Renal cortex interstitium (tissue), 11 donors: Measurements from ENCODE around the gene WDR70. TPM values are rescaled to one million over a fixed set of nuclear protein-coding genes. Genes with fewer than 3 reads are reported as not detected.
"Not testable (repeated sequence)": the region's sequence is repeated elsewhere in the genome, so short reads cannot be mapped to it uniquely, and the experiment has no call there.

Experiments used
- DNase-seq, 11 donors: peaks; one replicate each; pipeline ENCODE4 v3.0.0-alpha.2; 2013; ENCODE audit warnings: low read depth in 9 of 11, low spot score in 4 of 11; ENCODE audit errors: extremely low read depth in 1 of 11
- polyA plus RNA-seq, 3 donors: library from polyadenylated mRNA; unstranded; fragments of 120-200 nt; gene quantifications; one replicate each; pipeline ENCODE4 v1.2.1, GENCODE V29; 2013; ENCODE audit not compliant: insufficient read length in 3 of 3

Gene WDR70
- polyA plus RNA-seq, 3 donors = 47.0 to 56.5 (median 53.3) TPM

DNA sequence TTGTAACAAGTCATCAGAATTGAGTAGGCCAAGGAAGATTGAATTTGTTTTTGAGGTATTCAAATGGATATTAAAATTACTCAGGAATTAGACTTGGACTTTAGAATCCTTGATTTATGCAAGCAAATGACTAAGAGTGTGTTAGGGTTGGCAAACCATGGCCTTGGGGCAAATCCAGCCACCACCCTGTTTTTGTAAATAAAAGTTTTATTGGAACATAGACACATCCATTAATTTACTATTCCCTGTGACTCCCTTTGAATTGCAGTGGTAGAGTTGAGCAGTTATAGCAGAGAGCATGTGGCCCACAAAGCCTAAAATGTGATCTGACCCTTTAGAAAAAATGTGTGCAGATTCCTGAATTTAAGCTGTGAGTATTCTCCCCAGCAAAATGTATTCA is 115.6 kb downstream of the WDR70 start:
- DNase-seq = no peak

- no peak for DNase-seq
These were observed 116.1 kb downstream of the WDR70 start for GRCh38 chr5:37495210-37495609.

- DNase-seq = no peak
These were observed 116.7 kb downstream of the WDR70 start for GRCh38 chr5:37495668-37496347.

- no peak for DNase-seq
These were observed 117.9 kb downstream of the WDR70 start for GRCh38 chr5:37496902-37497445.

- DNase-seq = no peak
These were observed 122.0 kb downstream of the WDR70 start for GRCh38 chr5:37501152-37501551.

DNA sequence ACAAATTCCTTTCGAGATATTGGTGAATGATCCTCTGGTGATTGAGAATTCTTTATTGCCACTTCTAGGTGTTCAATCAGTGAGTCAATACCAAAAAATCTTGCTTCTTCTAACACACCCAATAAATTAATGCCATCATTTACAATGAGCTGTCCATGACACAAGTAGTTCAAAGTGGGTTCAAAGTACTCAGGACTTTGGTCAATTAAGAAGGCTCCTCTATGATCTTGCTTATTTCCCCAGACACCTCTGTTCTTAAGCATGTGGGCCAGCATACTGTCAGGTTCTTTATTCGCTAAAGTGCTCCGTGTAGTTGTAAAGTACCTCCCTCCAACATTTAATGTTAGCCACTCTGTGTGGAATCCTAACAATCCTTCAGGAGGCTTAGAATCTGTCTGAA is 127.1 kb downstream of the WDR70 start:
- no peak for DNase-seq

GRCh38 chr5:37506722-37507121 is 127.6 kb downstream of the WDR70 start:
- DNase-seq = no peak

- no peak for DNase-seq
These were observed 132.5 kb downstream of the WDR70 start for GRCh38 chr5:37511646-37512045.

DNA sequence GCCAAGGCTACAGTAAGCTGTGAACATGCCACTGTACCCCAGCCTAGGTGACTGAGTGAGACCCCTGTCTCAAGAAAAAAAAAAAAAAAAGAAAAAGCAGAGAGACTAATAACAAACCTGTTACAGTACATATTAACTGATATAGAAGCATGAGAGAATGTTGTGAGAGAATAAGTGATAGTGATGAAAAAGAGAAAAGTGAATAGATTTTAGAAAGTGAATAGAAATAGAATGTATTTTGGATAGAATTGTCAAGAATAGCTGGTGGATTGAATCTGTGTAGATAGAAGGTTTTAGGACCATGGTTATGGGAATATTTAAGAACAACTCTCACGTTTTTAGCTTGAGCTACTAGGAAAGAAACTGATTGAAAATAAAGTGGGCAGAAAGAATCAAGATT is 135.8 kb downstream of the WDR70 start:
- no peak for DNase-seq

- no peak for DNase-seq
These were observed 138.6 kb downstream of the WDR70 start for GRCh38 chr5:37517686-37518085.

DNA sequence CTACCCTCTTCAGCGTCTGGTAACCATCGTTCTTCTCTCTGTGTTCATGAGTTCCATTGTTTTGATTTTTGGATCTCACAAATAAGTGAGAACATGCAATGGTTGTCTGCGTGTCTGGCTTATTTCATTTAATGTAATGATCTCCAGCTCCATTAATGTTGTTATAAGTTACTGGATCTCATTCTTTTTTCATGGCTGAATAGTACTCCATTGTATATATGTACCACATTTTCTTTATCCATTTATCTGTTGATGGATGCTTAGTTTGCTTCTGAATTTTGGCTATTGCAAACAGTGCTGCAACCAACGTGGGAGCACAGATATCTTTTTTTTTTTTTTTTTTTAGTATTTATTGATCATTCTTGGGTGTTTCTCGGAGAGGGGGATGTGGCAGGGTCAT is 139.2 kb downstream of the WDR70 start:
- not testable (repeated sequence) for DNase-seq

- DNase-seq = no peak
These were observed 140.2 kb downstream of the WDR70 start for GRCh38 chr5:37519304-37519703.

DNA sequence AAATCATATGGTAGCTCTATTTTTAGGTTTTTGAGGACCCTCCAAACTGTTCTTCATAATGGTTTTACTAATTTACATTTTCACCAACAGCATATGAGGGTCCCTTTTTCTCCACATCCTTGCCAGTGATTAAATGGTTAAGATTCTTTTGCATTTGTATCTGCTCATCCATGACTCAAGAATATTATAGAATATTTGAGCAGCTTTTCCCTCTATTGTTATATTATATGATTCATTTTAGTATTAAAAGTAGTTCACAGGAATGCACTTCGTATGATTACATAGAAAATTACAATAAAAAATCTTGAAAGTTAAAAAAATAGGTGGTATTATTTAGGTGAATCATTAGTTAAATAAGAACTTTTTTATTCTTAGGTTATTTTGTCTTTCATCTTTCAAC is 140.7 kb downstream of the WDR70 start:
- no peak for DNase-seq

GRCh38 chr5:37520811-37521210 is 141.7 kb downstream of the WDR70 start:
- no peak for DNase-seq

GRCh38 chr5:37532976-37533740 is 154.0 kb downstream of the WDR70 start:
- DNase-seq = no peak

- no peak for DNase-seq
These were observed 154.7 kb downstream of the WDR70 start for GRCh38 chr5:37533851-37534250.

GRCh38 chr5:37539459-37539858 is 160.3 kb downstream of the WDR70 start:
- DNase-seq = no peak

- no peak for DNase-seq
These were observed 164.1 kb downstream of the WDR70 start for GRCh38 chr5:37543216-37543615.

- DNase-seq = no peak
These were observed 170.3 kb downstream of the WDR70 start for GRCh38 chr5:37549411-37549810.

DNA sequence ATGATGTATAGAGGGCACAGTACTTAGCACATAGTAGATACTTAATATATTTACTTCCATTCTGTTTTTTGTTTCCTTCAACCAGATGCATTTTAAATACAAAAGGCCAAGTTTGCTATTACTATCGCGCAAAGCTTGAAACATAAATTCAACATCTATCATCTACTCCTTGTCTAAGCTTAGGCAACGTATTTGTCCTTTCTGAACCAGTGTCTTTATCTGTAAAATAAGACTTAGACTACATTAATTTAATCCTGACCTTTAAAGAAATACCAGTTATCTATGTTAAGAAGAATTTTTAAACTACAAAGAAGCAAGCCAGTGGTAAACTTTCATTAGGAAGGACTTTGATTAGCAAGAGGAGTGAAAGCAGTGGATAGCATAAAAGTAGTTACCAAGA is 173.0 kb downstream of the WDR70 start:
- DNase-seq = no peak
